GM21515 (cell line): Measurements from ENCODE around the gene SUGP2.
"Not testable (repeated sequence)": the region's sequence is repeated elsewhere in the genome, so short reads cannot be mapped to it uniquely, and the experiment has no call there.

Experiments
- ATAC-seq: cut with Tn5 transposase; IDR thresholded peaks from one replicate; pipeline ENCODE4 v1.9.1; 2021; ENCODE audit not compliant: unreplicated experiment

SUGP2 gene

DNA sequence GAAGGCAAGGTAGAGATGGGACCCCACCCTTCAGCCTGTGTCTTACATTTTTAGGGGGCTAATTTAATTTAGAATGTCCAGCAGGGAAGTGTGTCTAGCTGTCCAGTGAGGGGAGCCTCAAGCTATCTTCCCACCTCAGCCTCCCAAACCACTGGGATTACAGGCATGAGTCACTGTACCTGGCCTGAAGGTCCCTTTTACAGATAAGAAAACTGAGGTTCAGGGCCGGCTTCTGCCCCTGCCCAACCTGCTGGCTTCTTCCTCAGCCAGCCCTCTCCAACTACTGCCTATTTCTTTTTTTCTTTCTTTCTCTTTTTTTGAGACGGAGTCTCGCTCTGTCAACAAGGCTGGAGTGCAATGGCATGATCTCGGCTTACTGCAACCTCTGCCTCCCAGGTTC lies 72.9 kb downstream of the SUGP2 start:
- no peak for ATAC-seq

DNA sequence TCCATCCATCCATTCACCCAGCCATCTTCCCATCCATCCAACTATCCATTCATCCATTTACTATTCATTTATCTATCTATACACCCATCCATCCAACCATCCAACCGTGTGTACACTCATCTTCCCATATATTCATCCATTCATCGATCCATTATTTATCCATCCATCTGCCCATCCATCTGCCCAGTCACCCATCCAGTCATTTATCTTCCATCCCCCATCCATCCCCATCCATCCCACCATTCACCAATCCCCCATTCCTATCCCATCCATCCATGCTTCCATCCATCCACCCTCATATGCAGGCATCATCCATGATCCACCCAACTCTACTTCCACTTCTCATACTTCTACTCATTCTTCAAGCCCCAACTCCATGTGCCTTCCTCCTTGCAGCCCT lies 78.3 kb downstream of the SUGP2 start:
- ATAC-seq, result no peak

DNA sequence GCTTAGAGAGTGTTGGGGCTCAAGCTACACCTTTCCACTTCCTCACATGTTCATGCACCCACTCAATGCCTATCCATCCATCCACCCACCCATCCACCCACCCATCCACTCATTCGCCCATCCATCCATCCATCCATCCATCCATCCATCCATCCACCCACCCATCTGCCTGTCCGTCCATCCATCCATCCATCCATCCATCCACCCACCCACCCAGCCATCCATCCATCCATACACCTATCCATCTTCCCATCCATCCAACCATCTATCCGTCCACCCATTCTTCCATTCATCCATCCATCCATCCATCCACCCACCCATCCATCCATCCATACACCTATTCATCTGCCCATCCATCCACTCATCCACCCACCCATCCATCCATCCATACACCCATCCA lies 79.2 kb downstream of the SUGP2 start:
- no peak for ATAC-seq

DNA sequence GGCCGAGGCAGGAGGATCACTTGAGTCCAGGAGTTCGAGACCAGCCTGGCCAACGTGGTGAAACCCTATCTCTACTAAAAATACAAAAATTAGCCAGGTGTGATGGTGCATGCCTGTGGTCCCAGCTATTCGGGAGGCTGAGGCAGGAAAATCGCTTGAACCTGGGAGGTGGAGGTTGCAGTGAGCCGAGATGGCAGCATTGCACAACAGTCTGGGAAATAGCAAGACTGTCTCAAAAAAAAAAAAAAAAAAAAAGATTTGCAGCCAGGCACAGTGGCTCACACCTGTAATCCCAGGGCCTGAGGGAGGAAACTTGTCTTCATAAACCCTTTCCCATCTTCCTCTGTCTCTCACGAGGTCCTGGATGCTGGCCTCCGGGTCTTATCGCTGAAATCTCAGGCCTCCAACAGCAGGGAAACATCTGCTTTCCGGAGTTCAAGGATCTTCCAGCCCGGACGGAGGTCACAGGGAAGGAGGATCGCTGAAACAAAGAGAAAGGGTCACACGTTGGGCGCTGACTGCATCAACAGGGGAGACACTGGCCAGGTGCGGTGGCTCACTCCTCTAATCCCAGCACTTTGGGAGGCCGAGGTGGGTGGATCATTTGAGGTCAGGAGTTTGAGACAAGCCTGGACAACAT lies 80.8 kb downstream of the SUGP2 start:
- ATAC-seq, result not testable (repeated sequence)

DNA sequence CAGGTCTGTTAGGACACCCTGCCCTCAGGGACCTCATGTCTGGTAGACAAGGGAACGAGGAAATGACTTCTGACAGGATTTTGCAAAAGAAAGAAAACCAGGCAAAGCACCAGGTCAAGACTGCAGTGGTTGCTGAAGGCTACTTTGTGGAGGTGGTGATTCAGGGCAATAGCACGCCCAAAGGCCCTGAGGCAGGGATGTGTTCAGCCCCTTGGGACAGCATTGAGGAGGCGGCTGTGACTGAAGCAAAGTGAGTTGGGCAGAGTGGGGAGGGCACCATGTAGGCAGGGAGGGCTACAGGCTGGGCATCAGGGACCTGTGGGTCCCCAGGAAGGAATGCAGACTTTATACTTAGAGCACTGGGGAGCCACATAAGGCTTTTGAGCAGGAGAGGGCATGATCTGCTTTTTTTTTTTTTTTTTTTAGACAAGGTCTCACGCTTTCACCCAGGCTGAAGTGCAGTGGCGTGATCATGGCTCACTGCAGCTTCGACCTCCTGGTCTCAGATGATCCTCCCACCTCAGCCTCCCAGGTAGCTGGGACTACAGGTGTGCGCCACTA lies 81.5 kb downstream of the SUGP2 start:
- no peak for ATAC-seq

DNA sequence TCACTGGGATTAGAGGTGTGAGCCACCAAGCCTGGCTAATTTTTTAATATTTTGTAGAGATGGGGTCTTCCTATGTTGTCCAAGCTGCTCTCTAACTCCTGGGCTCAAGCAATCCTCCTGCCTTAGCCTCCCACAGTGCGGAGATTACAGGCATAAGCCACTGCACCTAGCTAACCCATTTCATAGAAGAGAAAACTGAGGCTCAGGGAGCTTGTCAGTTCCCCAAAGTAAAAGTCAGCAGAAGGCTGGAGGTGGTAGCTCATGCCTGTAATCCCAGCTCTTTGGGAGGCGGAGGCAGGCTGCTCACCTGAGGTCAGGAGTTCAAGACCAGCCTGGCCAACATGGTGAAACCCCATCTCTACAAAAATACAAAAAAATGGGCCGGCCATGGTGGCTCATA lies 83.5 kb downstream of the SUGP2 start:
- no peak for ATAC-seq

DNA sequence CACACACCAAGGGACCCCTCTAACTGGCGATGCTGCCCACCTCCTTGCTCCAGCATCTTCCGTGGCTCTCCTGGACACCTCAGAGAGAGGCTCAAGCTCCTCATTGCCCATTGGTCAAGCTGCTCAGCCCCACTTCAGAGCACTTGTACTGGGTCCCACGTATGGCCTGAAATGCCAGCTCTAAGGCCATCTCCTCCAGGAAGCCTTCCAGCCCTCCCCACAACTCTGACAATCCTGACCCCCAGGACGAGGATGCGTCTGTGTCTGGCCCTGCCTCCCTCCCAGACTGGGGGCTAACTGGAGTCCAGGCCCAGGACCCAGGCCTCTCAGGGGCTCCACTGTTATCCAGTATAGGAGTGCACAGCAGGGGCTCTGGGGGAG lies 84.4 kb downstream of the SUGP2 start:
- ATAC-seq, result no peak

DNA sequence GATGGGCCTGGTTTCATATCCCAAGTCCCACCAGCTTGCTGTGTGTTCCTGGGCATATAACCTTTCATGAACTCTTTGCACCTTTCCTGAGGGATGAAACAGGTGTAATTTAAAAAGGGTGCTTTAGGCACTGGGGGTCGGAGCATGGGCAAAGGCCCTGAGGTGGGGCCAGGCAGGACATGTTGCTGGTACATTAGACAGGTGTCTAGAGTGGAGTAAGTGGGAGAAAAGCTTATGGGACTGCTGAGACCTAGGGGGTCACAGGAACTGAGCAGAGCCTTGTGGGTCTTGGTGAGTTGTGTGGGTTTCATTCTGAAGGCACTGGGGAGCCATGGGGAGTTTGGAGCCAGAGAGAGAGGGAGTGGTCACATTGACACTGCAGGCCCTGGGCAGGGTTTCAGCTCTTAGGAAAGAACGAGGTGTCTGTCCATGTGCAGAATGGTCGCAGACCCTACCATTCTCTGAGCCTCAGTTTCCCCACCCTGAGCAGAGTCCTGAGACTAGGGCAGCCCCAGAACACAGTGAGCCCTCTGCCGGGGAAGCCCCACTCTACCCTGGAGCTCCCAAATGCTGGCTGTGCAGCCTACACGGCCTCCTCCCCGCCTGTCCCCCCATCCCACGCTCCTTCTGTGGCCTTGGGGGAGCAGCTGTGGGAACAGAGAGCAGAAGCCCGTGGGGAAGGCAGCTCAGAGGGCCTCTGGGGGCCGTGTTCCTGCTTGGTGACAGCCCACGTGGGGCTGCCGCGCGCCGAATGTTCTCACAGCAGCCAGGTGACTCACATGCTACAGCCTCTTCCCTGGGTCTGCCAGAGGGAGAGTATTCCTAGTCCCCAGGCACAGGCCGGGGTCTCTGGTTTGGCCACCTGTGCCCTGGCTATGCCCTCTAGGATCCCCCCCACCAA lies 85.0 kb downstream of the SUGP2 start:
- no peak for ATAC-seq

DNA sequence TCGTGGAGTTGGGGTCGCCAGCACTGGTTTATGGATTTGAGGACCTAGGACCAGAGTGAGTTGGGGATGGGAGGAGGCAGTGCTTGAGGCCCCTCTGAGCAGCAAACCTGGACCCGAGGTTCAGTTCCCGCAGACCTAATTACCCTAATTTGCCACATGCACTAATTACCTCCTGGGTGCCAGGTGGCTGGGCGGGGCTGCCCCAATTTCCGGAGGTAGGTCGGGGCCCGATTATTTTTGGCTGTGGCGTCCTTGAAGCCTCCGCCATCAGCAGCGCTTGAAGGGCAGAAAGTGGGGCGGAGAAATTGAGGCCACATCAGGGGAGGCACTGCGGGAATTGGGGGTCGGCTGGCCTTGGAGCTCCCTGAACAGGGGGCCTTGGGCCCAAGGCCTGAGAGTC lies 86.4 kb downstream of the SUGP2 start:
- ATAC-seq, result no peak

DNA sequence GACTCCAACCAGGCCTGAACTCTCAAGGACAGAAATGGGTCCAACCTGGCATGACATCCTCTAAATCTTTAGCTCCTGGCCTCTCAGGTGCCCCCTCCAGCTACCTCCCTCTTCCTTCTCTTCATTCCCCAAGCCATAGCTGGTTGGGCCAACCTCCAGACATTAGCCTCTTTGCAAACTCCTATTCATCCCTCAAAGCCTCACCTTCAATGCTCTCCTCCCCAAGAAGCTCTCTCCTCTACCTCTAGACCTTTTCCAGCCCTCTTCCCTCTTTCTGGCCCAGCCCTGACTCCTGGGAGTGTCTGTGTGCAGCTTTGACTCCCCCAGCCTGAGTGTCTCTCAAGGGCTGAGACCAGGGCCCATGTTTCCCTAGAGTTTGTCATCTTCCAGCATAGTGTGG lies 87.0 kb downstream of the SUGP2 start:
- ATAC-seq, result no peak

DNA sequence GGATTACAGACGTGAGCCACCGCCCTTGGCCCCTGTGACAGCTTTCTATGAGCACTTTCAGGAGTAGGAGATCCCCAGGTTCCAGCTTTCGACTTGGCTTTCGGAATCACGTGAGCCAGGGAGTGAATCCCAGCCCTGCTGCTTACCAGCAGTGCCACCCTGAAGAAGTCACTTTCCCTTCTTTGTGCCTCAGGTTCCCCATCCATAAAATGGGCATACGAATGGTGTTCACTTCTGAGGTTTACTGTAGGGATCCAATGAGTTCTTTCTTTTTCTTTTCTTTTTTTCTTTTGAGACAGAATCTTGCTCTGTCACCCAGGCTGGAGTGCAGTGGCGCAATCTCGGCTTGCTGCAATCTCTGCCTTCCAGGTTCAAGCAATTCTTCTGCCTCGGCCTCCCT lies 88.0 kb downstream of the SUGP2 start:
- no peak for ATAC-seq

DNA sequence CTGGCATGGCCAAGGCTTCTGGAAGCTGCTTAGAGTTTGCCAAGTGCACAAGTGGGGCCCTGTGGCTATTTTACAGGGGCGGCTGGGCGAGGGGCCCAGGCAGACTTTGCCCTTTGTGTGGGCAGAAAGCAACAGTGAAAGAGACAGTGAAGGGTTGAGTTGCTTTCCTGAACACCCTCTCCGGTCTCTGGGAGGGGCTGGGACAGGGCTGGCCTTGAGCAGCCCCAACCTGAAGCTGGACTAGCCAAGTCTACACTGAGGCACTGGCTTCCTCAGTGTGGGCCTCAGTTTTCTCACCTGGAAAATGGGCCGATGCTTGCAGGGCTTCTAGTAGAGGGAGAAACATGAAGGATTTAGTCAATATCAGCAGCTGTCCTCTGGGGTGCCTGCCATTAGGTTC lies 89.9 kb downstream of the SUGP2 start:
- ATAC-seq, result no peak

DNA sequence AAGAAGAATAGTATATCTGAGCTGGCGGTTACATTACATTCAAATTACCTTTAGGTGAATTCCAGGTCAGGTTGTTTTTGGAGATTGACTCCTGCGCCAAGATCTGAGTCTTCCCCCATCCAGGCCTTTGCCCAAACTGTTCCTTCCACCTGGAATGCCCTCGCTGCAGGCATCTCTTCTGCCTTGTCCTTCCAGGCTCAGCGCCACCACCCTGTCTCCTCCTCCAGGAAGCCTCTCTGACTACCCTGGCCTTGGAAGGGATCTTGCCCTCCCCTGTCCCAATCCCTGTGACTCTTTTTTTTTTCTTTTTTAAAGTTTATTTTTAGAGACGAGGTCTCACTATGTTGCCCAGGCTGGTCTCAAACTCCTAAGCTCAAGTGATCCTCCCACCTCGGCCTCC lies 90.6 kb downstream of the SUGP2 start:
- no peak for ATAC-seq

DNA sequence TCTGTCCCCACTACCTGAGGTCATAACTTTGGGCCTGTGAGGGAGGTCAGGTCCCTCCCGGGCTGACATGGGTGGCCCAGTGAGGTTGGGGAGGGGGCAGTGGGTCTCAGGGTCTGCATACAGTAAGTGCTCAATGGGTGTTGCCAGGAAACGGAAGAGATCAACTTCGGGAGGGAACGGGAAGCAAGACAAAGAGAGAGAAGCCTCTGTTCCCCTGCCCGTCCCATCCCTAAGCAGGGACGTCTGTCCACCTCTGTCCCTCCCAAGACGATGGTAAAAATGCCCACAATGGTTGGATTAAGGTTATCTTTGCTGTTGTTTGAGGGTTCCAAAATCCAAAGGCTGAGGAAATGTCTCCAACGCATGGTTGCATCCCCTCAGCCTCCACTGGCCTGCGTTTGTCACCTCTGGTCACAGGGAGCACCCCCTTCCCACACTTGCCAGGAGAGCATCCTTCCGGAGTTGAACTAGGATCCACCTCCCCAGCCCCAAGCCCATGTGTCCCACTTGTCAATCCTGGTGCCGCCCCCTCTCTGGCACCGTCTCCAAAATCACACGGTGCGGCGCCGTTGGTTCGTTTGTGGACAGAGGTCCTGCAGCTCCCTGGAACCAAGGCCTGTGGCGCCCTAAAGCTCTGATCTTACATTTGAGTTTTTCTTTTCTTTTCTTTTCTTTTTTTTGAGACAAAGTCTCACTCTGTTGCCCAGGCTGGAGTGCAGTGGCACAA lies 91.5 kb downstream of the SUGP2 start:
- ATAC-seq, result no peak
